Neural cell (in vitro differentiated cells): ENCODE results near the gene GRB14. TPM values are rescaled to one million over a fixed set of nuclear protein-coding genes. Genes with fewer than 3 reads are reported as not detected.

Source experiments
- H2AFZ ChIP-seq: fragments of 200-600, 300-800 bp; sonication (generic), shearing (Covaris generic); 2 replicates; pipeline ENCODE4 v1.6.0; 2014; ENCODE audit warnings: low read depth, mild to moderate bottlenecking, antibody characterized with exemption, low read length, moderate library complexity
- H3F3A ChIP-seq: fragments of 200-600 bp; shearing (Covaris generic); 2 replicates; pipeline ENCODE4 v1.6.1; 2016; ENCODE audit warnings: mild to moderate bottlenecking, moderate library complexity, mixed read lengths, antibody characterized with exemption, low read length; ENCODE audit not compliant: insufficient read depth, poor library complexity, severe bottlenecking
- H3K27ac ChIP-seq: fragments of 200-600, 300-800 bp; sonication (generic), shearing (Covaris generic); 2 replicates; pipeline ENCODE4 v1.5.1; 2014; ENCODE audit warnings: mild to moderate bottlenecking, low read length, moderate library complexity
- H3K27me3 ChIP-seq: fragments of 300-800, 200-600 bp; sonication (generic), shearing (Covaris generic); 2 replicates; pipeline ENCODE4 v1.6.0; 2014; ENCODE audit warnings: mild to moderate bottlenecking, low read depth, low read length, moderate library complexity; ENCODE audit not compliant: insufficient read depth
- H3K36me3 ChIP-seq: fragments of 300-800, 200-600 bp; sonication (generic), shearing (Covaris generic); 2 replicates; pipeline ENCODE4 v1.5.1; 2014; ENCODE audit warnings: mild to moderate bottlenecking, antibody characterized with exemption, low read length, moderate library complexity; ENCODE audit not compliant: insufficient read depth
- H3K4me2 ChIP-seq: fragments of 300-800, 200-600 bp; sonication (generic), shearing (Covaris generic); 2 replicates; pipeline ENCODE4 v1.6.0; 2014; ENCODE audit warnings: mild to moderate bottlenecking, low read length
- H3K4me3 ChIP-seq: fragments of 300-800, 200-600 bp; sonication (generic), shearing (Covaris generic); 2 replicates; pipeline ENCODE4 v1.5.1; 2014; ENCODE audit warnings: mild to moderate bottlenecking, low read length, moderate library complexity
- H3K79me2 ChIP-seq: fragments of 200-600 bp; shearing (Covaris generic); replicated peaks from 2 replicates; pipeline ENCODE4 v1.6.0; 2014; ENCODE audit warnings: mild to moderate bottlenecking, low read length, moderate library complexity; ENCODE audit not compliant: insufficient read depth
- H3K9ac ChIP-seq: fragments of 300-800, 200-600 bp; sonication (generic), shearing (Covaris generic); 2 replicates; pipeline ENCODE4 v1.6.1; 2016; ENCODE audit warnings: mild to moderate bottlenecking, low read length, mixed read lengths
- H3K9me2 ChIP-seq: fragments of 200-600 bp; shearing (Covaris generic); 2 replicates; pipeline ENCODE4 v1.6.1; 2016; ENCODE audit warnings: mild to moderate bottlenecking, low read length, mixed read lengths; ENCODE audit not compliant: insufficient read depth
- H3K9me3 ChIP-seq: fragments of 200-600, 300-800 bp; sonication (generic), shearing (Covaris generic); 2 replicates; pipeline ENCODE4 v1.6.1; 2016; ENCODE audit warnings: mild to moderate bottlenecking, mixed run types, low read length, moderate library complexity, mixed read lengths
- H4K20me1 ChIP-seq: fragments of 200-600 bp; shearing (Covaris generic); 2 replicates; pipeline ENCODE4 v1.6.1; 2016; ENCODE audit warnings: mild to moderate bottlenecking, mixed run types; ENCODE audit not compliant: insufficient read depth
- EP300 ChIP-seq: fragments of 450-650 bp; conservative IDR thresholded peaks from 2 replicates; pipeline ENCODE4 v1.6.1; 2014; ENCODE audit warnings: antibody characterized with exemption, mild to moderate bottlenecking, moderate library complexity; ENCODE audit not compliant: poor library complexity, severe bottlenecking
- EZH2 ChIP-seq: fragments of 200-600, 300-800 bp; shearing (Covaris generic), sonication (generic); IDR thresholded peaks from 2 replicates; pipeline ENCODE4 v1.6.1; 2014; ENCODE audit warnings: antibody characterized with exemption, low read length, borderline replicate concordance, mild to moderate bottlenecking; ENCODE audit not compliant: insufficient read depth, poor library complexity, severe bottlenecking
- MXI1 ChIP-seq: fragments of 450-650 bp; conservative IDR thresholded peaks from 2 replicates; pipeline ENCODE4 v1.6.1; 2014; ENCODE audit warnings: antibody characterized with exemption, mild to moderate bottlenecking; ENCODE audit not compliant: poor library complexity, severe bottlenecking
- POLR2AphosphoS5 ChIP-seq: IDR thresholded peaks from 2 replicates; pipeline ENCODE4 v1.6.1; 2012
- RAD21 ChIP-seq: fragments of 450-650 bp; conservative IDR thresholded peaks from 2 replicates; pipeline ENCODE4 v1.6.1; 2014; ENCODE audit warnings: antibody characterized with exemption, mild to moderate bottlenecking, moderate library complexity
- SMC3 ChIP-seq: fragments of 450-650 bp; conservative IDR thresholded peaks from 2 replicates; pipeline ENCODE4 v1.6.1; 2014; ENCODE audit warnings: antibody characterized with exemption, mild to moderate bottlenecking, moderate library complexity; ENCODE audit not compliant: poor library complexity
- TAF1 ChIP-seq: IDR thresholded peaks from 2 replicates; pipeline ENCODE4 v1.6.1; 2012; ENCODE audit warnings: low read depth
- polyA plus RNA-seq: library from polyadenylated mRNA; depleted of rRNA; stranded (reverse); fragments of >200 nt; gene quantifications from 2 replicates; pipeline ENCODE4 v1.2.3, GENCODE V29; 2014
- TF ChIP-seq, protein P1 (sequence below): fragments of 450-650 bp; IDR thresholded peaks from 2 replicates; pipeline ENCODE4 v1.5.1; 2014; ENCODE audit warnings: antibody characterized with exemption, mild to moderate bottlenecking, moderate library complexity; ENCODE audit not compliant: poor library complexity, severe bottlenecking
- TF ChIP-seq, protein P2 (sequence below): IDR thresholded peaks from 2 replicates; pipeline ENCODE4 v1.6.1; 2012; ENCODE audit warnings: borderline replicate concordance

Gene GRB14
- polyA plus RNA-seq, 1 donor from 2014 or later, result 4.5 TPM

DNA sequence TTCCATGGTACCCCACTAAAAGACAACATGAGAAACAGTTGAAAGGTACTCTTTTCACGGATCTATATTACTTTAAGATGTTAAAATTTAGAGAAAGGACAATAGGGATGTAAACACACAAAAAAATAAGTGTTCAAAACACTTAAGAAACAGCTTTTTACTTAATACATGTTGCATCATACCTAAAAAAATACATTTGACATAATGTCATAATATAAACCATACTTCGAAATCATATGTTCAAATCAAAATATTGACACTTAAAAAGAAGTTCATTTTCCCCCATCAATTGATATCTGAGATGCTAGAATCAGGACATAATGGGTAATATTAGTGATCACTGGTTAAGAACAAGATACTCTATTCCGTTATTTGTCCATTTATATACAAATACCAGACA lies 124.9 kb downstream of the GRB14 start:
- Histone ChIP-seq H3K9me3 (no peaks in the 10 kb centered on the region), H4K20me1 (no peaks in the 10 kb centered on the region), H3F3A (no peaks in the 10 kb centered on the region), H3K4me3 (no peak overlapping the region), H3K4me2 (no peak overlapping the region), H2AFZ (no peak overlapping the region), H3K27me3 (no peaks in the 10 kb centered on the region), H3K9me2 (no peaks in the 10 kb centered on the region), H3K36me3 (no peaks in the 10 kb centered on the region), H3K9ac (no peak overlapping the region), H3K27ac (no peak overlapping the region), H3K79me2 (no peaks in the 10 kb centered on the region)
- TF ChIP-seq RAD21, result no peak
- TF ChIP-seq SMC3, result no peak
- TF ChIP-seq EP300, result no peak
- TF ChIP-seq, protein P1, sequence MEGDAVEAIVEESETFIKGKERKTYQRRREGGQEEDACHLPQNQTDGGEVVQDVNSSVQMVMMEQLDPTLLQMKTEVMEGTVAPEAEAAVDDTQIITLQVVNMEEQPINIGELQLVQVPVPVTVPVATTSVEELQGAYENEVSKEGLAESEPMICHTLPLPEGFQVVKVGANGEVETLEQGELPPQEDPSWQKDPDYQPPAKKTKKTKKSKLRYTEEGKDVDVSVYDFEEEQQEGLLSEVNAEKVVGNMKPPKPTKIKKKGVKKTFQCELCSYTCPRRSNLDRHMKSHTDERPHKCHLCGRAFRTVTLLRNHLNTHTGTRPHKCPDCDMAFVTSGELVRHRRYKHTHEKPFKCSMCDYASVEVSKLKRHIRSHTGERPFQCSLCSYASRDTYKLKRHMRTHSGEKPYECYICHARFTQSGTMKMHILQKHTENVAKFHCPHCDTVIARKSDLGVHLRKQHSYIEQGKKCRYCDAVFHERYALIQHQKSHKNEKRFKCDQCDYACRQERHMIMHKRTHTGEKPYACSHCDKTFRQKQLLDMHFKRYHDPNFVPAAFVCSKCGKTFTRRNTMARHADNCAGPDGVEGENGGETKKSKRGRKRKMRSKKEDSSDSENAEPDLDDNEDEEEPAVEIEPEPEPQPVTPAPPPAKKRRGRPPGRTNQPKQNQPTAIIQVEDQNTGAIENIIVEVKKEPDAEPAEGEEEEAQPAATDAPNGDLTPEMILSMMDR, result no peak
- no peak for TF ChIP-seq MXI1
- TF ChIP-seq, protein P2, sequence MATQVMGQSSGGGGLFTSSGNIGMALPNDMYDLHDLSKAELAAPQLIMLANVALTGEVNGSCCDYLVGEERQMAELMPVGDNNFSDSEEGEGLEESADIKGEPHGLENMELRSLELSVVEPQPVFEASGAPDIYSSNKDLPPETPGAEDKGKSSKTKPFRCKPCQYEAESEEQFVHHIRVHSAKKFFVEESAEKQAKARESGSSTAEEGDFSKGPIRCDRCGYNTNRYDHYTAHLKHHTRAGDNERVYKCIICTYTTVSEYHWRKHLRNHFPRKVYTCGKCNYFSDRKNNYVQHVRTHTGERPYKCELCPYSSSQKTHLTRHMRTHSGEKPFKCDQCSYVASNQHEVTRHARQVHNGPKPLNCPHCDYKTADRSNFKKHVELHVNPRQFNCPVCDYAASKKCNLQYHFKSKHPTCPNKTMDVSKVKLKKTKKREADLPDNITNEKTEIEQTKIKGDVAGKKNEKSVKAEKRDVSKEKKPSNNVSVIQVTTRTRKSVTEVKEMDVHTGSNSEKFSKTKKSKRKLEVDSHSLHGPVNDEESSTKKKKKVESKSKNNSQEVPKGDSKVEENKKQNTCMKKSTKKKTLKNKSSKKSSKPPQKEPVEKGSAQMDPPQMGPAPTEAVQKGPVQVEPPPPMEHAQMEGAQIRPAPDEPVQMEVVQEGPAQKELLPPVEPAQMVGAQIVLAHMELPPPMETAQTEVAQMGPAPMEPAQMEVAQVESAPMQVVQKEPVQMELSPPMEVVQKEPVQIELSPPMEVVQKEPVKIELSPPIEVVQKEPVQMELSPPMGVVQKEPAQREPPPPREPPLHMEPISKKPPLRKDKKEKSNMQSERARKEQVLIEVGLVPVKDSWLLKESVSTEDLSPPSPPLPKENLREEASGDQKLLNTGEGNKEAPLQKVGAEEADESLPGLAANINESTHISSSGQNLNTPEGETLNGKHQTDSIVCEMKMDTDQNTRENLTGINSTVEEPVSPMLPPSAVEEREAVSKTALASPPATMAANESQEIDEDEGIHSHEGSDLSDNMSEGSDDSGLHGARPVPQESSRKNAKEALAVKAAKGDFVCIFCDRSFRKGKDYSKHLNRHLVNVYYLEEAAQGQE, result no peak
- no peak for TF ChIP-seq TAF1
- TF ChIP-seq EZH2, result no peak
- TF ChIP-seq POLR2AphosphoS5, result no peak

DNA sequence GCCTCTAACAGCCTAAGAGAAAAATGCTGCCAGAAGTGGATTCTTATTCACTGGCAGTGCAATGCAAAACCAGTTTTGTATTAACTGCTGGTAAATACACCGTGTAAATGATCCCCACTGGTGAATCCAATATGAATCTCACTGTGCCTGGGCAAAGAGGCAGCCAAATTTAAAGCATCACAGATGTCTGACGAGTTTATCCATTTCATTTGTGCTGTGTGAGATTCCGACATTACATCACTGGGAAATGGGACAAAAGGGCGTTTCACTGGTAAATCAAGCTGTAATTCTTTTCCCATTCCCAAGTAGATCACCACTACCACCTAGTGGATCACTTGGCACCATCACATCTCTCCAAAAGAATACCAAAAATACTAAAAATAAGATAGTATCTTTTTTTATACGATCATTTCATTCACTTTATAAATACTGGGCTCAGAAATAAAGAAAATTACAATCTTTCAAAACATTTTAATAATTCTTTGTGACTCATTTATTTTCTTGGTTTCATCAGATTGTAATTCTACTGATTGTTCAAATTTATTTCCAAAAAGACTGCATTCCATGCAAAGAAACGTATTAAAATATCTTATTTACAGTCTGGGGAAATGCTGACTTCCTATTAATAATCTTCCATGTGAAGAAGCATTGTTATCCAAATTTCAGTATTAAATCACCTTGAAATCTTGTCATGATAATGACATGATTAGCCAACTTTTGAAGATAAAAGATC lies 125.6 kb downstream of the GRB14 start:
- Histone ChIP-seq H3K27me3 (no peaks in the 10 kb centered on the region), H3K36me3 (no peaks in the 10 kb centered on the region), H3K9ac (no peak overlapping the region), H3F3A (no peaks in the 10 kb centered on the region), H2AFZ (no peak overlapping the region), H3K9me2 (no peaks in the 10 kb centered on the region), H3K27ac (no peak overlapping the region), H3K79me2 (no peaks in the 10 kb centered on the region), H3K4me2 (no peak overlapping the region), H3K9me3 (no peaks in the 10 kb centered on the region), H3K4me3 (no peak overlapping the region), H4K20me1 (no peaks in the 10 kb centered on the region)
- TF ChIP-seq, protein P1, result peak; percentile 61
- TF ChIP-seq EZH2, result no peak
- no peak for TF ChIP-seq MXI1
- peak; percentile 63 for TF ChIP-seq RAD21
- no peak for TF ChIP-seq EP300
- TF ChIP-seq POLR2AphosphoS5, result no peak
- TF ChIP-seq, protein P2, result no peak
- peak; percentile 57 for TF ChIP-seq SMC3
- no peak for TF ChIP-seq TAF1
